ENCODE measurements around the gene SLCO1C1. TPM values are rescaled to one million over a fixed set of nuclear protein-coding genes. Genes with fewer than 3 reads are reported as not detected.

Gene SLCO1C1
- polyA plus RNA-seq, 1 of the 3 experiments (the other 2 are of a cell fraction) = 0.02 TPM

DNA sequence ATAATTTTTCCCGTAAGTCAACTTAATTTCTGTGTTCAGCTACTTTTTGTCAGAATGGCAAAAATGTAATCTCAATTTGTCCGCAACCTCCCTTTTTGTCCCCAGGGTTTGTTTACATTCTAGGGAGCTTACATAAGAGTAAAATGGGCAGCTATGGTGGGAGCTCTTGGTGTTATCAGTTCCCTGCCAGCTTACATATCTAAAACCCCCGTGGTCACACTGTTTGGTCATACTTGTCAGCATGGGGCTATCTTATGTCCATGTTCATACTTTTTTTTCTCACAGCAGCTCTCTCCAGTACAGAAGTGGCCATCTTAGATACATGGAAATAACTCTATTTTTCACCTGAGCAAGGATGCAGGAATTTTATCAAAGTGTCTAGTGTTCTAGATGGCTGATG lies 16.7 kb downstream of the SLCO1C1 start:
- TF ChIP-seq GABPA (IDR thresholded peaks at IDR 0.05; ENCODE audit: low read depth) (no peak), EZH2phosphoT487 (IDR thresholded peaks at IDR 0.05; ENCODE audit: borderline replicate concordance, low read depth) (no peak), NRF1 (IDR thresholded peaks at IDR 0.05; ENCODE audit: low read depth, low read length) (no peak), TAF1 (IDR thresholded peaks at IDR 0.05; ENCODE audit: borderline replicate concordance, low read depth, low read length) (no peak), RFX5 (IDR thresholded peaks at IDR 0.05; ENCODE audit: low read length) (no peak), NFIC (IDR thresholded peaks at IDR 0.05; ENCODE audit: borderline replicate concordance) (no peak), MAX (IDR thresholded peaks at IDR 0.05; ENCODE audit: low read depth) (no peak)
- TF ChIP-seq, protein P1, sequence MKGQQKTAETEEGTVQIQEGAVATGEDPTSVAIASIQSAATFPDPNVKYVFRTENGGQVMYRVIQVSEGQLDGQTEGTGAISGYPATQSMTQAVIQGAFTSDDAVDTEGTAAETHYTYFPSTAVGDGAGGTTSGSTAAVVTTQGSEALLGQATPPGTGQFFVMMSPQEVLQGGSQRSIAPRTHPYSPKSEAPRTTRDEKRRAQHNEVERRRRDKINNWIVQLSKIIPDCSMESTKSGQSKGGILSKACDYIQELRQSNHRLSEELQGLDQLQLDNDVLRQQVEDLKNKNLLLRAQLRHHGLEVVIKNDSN (IDR thresholded peaks at IDR 0.05; ENCODE audit: borderline replicate concordance, low read depth) = no peak
- Histone ChIP-seq H3K9me2 (no peaks in the 10 kb centered on the region), H3K4me1 (ENCODE audit: control insufficient read depth in 1 of 2, insufficient read depth in 2 of 2, low read depth in 1 of 2, low read length in 1 of 2) (no peaks in the 10 kb centered on the region), H3K36me3 (replicated peaks in 1 of 2; ENCODE audit: control insufficient read depth in 1 of 2, insufficient read depth in 2 of 2, low read length in 1 of 2) (no peaks in the 10 kb centered on the region), H3K27me3 (ENCODE audit: insufficient read depth) (no peaks in the 10 kb centered on the region), H2AFZ (ENCODE audit: low read depth) (no peak overlapping the region), H3K9ac (no peak overlapping the region), H3F3A (replicated peaks; ENCODE audit: insufficient read depth) (no peaks in the 10 kb centered on the region), H3K4me2 (no peak overlapping the region), H4K20me1 (ENCODE audit: insufficient read depth) (no peaks in the 10 kb centered on the region), H3K27ac (ENCODE audit: low read depth in 2 of 2, low read length in 1 of 2) (no peak overlapping the region), H3K4me3 (ENCODE audit: low read depth in 2 of 2, low read length in 1 of 2) (no peak overlapping the region), H3K79me2 (ENCODE audit: insufficient read depth) (no peaks in the 10 kb centered on the region), H3K9me3 (no peaks in the 10 kb centered on the region)
- POLR2A ChIA-PET = no interaction called here
- WGBS (ENCODE audit: low lambda C conversion rate) = 50% methylated on average over 3 of the region's 3 CpGs
- no peak for DNase-seq
- CTCF ChIA-PET = interaction anchor here (0.6 to 0.7 kb wide), 3 partner anchors 16 to 1923 kb away, joined by 3 to 5 read pairs (median 3); no protein-coding TSS in a partner anchor

DNA sequence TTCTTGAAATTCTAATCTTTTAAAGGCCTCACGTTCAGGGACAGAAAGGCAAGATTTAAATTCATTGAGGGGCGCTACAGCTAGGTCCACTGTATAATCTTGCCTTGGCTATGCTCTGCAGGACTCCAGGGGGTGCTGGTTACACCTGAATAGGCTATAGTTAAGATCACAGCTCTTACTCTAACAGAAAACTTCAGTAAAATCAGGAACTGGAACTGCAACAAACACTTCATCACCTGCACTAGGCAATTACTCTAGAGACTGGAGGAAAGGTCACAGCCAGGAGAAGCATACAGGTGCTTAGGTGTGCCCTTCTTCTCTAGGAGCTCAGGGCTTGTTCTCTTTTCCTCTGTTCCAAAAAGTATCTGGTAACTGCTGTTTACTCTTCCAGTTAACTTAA lies 20.9 kb downstream of the SLCO1C1 start:
- Histone ChIP-seq H3K36me3 (replicated peaks in 1 of 2; ENCODE audit: control insufficient read depth in 1 of 2, insufficient read depth in 2 of 2, low read length in 1 of 2) (no peaks in the 10 kb centered on the region), H3K79me2 (ENCODE audit: insufficient read depth) (no peaks in the 10 kb centered on the region), H3K9me3 (no peaks in the 10 kb centered on the region), H3K9ac (no peak overlapping the region), H3K9me2 (no peaks in the 10 kb centered on the region), H4K20me1 (ENCODE audit: insufficient read depth) (no peaks in the 10 kb centered on the region), H2AFZ (ENCODE audit: low read depth) (no peak overlapping the region), H3K27me3 (ENCODE audit: insufficient read depth) (no peaks in the 10 kb centered on the region), H3K4me3 (ENCODE audit: low read depth in 2 of 2, low read length in 1 of 2) (no peak overlapping the region), H3K4me2 (no peak overlapping the region), H3K4me1 (ENCODE audit: control insufficient read depth in 1 of 2, insufficient read depth in 2 of 2, low read depth in 1 of 2, low read length in 1 of 2) (no peaks in the 10 kb centered on the region), H3F3A (replicated peaks; ENCODE audit: insufficient read depth) (no peaks in the 10 kb centered on the region), H3K27ac (ENCODE audit: low read depth in 2 of 2, low read length in 1 of 2) (no peak overlapping the region)
- CTCF ChIA-PET = interaction anchor here (0.9 to 1.0 kb wide), 2 partner anchors 9 to 1427 kb away, joined by 3 read pairs; no protein-coding TSS in a partner anchor
- no peak for DNase-seq
- WGBS (ENCODE audit: low lambda C conversion rate) = 26% methylated on average over 2 of the region's 2 CpGs
- POLR2A ChIA-PET = no interaction called here
- TF ChIP-seq FOXM1 (IDR thresholded peaks at IDR 0.05; ENCODE audit: low read depth) (no peak), USF2 (IDR thresholded peaks at IDR 0.05; ENCODE audit: borderline replicate concordance, low read depth, low read length) (no peak), TAF1 (IDR thresholded peaks at IDR 0.05; ENCODE audit: borderline replicate concordance, low read depth, low read length) (no peak), TEAD4 (IDR thresholded peaks at IDR 0.05; ENCODE audit: borderline replicate concordance, insufficient read depth) (no peak), CHD2 (IDR thresholded peaks at IDR 0.05; ENCODE audit: low read length, partially characterized antibody) (no peak), MXI1 (IDR thresholded peaks at IDR 0.05; ENCODE audit: low read depth, low read length) (no peak), YY1 (IDR thresholded peaks at IDR 0.05; ENCODE audit: low read depth) (no peak), REST (IDR thresholded peaks at IDR 0.05; ENCODE audit: low read depth, low read length) (no peak)
- TF ChIP-seq, protein P2, sequence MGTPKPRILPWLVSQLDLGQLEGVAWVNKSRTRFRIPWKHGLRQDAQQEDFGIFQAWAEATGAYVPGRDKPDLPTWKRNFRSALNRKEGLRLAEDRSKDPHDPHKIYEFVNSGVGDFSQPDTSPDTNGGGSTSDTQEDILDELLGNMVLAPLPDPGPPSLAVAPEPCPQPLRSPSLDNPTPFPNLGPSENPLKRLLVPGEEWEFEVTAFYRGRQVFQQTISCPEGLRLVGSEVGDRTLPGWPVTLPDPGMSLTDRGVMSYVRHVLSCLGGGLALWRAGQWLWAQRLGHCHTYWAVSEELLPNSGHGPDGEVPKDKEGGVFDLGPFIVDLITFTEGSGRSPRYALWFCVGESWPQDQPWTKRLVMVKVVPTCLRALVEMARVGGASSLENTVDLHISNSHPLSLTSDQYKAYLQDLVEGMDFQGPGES (IDR thresholded peaks at IDR 0.05; ENCODE audit: low read depth, low read length) = no peak
